NCI-H446 (cell line): ENCODE results near the gene ADORA1.

Experiments
- DNase-seq, 2 experiments: peaks; one replicate each; lab custom pipeline; 2025; lab: John Stamatoyannopoulos, UW

Gene ADORA1

DNA sequence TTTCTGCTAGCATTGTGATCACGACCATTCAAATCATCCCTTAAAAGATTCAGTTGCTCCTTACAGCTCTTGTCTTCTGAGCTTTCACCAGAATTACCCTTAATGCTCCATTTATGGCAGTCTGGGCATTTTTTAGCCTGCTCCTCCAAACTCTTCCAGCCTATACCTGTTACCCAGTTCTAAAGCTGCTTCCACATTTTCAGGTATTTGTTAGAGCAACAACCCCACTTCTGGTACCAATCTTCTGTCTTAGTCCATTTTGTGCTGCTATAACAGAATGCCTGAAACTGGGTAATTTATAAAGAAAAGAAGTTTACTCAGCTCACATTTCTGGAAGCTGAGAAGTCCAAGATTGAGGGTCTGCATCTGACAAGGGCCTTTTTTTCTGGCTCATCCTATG, 30.9 kb downstream of the ADORA1 start:
- DNase-seq: no peak

- peak in 1 of 2 experiments; percentile 65 for DNase-seq
Observed at GRCh38 chr1:203158960-203159665, 31.6 kb downstream of the ADORA1 start.

- DNase-seq: no peak
Observed at GRCh38 chr1:203159844-203160243, 32.3 kb downstream of the ADORA1 start.

DNA sequence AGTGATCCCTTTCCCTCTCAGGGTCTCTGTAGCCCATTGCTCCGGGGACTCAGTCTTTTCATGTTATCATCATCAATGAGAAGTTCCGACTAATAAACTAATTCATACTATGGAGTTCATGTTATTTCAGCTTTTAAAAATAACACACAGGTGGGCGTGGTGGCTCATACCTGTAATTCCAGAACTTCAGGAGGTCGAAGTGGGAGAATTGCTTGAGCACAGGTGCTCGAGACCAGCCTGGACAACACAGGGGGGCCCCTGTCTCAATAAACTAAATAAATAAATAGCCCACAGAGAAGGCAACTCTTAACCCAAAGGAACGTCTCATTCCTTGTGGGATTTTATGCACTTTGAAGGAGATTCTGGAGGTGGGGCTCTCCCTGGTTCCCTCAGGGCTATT, 33.6 kb downstream of the ADORA1 start:
- no peak for DNase-seq

- DNase-seq: no peak
Observed at GRCh38 chr1:203161703-203162102, 34.2 kb downstream of the ADORA1 start.

- DNase-seq: no peak
Observed at GRCh38 chr1:203162403-203162802, 34.9 kb downstream of the ADORA1 start.

- no peak for DNase-seq
Observed at GRCh38 chr1:203163891-203164635, 36.5 kb downstream of the ADORA1 start.

DNA sequence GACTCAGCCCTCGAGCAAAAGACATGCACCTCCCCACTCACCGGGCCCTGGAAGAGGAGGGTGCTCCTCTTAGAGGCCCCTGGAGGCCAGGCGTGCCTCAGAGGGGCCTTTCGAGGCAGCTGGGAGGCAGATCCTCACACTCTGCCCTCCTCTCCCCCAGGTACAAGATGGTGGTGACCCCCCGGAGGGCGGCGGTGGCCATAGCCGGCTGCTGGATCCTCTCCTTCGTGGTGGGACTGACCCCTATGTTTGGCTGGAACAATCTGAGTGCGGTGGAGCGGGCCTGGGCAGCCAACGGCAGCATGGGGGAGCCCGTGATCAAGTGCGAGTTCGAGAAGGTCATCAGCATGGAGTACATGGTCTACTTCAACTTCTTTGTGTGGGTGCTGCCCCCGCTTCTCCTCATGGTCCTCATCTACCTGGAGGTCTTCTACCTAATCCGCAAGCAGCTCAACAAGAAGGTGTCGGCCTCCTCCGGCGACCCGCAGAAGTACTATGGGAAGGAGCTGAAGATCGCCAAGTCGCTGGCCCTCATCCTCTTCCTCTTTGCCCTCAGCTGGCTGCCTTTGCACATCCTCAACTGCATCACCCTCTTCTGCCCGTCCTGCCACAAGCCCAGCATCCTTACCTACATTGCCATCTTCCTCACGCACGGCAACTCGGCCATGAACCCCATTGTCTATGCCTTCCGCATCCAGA, 37.7 kb downstream of the ADORA1 start:
- DNase-seq: no peak

- no peak for DNase-seq
Observed at GRCh38 chr1:203165800-203166161, 38.3 kb downstream of the ADORA1 start.

DNA sequence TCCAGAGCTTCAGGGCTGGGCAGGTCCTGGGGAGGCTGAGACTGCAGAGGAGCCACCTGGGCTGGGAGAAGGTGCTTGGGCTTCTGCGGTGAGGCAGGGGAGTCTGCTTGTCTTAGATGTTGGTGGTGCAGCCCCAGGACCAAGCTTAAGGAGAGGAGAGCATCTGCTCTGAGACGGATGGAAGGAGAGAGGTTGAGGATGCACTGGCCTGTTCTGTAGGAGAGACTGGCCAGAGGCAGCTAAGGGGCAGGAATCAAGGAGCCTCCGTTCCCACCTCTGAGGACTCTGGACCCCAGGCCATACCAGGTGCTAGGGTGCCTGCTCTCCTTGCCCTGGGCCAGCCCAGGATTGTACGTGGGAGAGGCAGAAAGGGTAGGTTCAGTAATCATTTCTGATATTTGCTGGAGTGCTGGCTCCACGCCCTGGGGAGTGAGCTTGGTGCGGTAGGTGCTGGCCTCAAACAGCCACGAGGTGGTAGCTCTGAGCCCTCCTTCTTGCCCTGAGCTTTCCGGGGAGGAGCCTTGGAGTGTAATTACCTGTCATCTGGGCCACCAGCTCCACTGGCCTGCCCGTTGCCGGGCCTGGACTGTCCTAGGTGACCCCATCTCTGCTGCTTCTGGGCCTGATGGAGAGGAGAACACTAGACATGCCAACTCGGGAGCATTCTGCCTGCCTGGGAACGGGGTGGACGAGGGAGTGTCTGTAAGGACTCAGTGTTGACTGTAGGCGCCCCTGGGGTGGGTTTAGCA, 38.8 kb downstream of the ADORA1 start:
- DNase-seq: no peak

- no peak for DNase-seq
Observed at GRCh38 chr1:203167026-203167912, 39.7 kb downstream of the ADORA1 start.

- DNase-seq: no peak
Observed at GRCh38 chr1:203167913-203168200, 40.3 kb downstream of the ADORA1 start.

DNA sequence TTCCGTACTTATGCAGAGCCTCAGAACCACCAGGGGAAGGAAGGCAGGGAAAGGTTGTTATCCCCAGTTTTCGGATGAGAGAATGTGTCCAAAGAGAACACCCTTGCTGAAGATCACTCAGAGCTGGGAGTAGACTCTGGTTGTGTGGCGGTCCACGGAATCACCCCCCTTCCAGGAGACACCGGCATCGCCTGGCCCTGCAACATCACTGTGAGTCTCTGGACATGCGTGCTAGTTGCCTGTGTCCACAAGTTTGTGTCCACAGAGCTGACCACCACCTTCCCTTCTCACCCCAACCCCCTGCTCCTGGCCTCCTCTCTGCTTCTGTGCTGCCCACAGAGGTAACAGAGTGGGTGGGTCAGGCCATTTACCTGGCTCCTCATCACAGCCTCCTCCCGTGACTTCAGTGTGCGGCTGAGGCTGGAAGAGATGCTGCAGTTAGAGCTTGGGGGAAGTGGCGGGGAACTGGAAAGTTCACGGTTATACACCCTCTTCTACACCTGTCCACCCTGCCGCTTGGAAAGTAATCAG, 40.8 kb downstream of the ADORA1 start:
- no peak for DNase-seq

DNA sequence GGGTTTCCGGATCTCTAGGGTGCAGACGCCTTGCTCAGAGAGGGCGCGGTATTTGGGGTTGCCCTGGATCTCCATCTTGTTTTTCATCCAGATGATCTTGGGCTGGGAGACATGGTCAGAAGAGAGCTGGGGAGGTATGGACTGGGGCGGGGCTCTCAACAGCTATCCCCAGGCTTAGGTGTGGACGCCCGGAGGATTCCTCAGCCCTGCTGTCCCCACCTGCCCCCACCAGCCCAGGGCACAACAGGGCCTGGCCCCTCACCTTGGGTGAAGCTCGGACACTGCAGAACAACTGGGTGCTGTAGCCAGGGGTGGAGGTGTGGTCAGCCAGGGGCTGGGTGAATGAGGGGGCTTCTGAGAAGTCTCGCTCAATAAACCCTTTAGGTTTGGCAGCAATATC, 41.5 kb downstream of the ADORA1 start:
- DNase-seq: no peak

DNA sequence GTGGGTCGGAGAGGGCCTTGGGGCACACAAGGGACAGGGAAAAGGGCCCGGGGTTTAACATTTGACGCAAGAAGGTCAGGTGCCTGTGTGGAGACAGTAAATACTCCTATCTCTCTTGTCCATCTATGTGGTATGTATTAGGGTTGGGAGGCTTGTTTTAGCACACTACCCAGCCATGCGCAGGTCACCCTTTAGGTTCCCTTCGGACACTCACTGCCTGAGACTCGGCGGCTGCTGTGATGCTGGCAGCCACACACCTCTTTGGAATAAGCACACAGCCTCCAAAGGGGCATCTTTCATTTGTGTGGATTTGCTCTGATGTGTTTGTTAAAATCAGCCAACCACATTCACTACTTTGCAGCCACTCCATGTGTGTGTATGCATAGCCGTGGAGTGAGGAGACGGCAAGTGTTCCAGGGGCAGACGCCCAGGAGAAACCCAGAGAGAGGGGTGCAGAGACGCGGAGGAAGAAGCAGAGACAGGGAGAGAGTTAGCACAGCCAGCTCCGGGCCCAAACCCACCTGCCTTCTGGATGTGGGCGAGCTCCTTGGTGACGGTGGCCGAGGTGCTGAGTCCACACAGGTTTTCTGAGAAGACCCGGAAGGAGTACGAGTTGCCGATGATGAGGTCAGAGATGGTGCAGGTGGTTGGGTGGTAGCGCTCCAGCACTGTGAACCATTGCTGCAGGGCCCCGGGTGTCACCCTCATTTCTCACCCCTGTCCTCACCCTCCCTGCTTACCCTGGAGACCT, 42.4 kb downstream of the ADORA1 start:
- no peak for DNase-seq

- DNase-seq: no peak
Observed at GRCh38 chr1:203170625-203171330, 43.3 kb downstream of the ADORA1 start.

- no peak for DNase-seq
Observed at GRCh38 chr1:203171341-203172183, 44.0 kb downstream of the ADORA1 start.

GRCh38 chr1:203172184-203173010, 44.9 kb downstream of the ADORA1 start:
- DNase-seq: peak; percentile 58 to 82
